ENCODE measurements around the gene TBL2. TPM values are rescaled to one million over a fixed set of nuclear protein-coding genes. Genes with fewer than 3 reads are reported as not detected.
"Not testable (repeated sequence)": the region's sequence is repeated elsewhere in the genome, so short reads cannot be mapped to it uniquely, and the experiment has no call there.

Gene TBL2
- total RNA-seq, 2 experiments from 2014 or later = 36.9 to 47.9 TPM

- DNase-seq (ENCODE audit: low spot score) = no peak
- H3K27ac ChIP-seq (ENCODE audit: low read depth, low read length, poor library complexity, severe bottlenecking) = no peak overlapping the region
- H3K79me2 ChIP-seq (ENCODE audit: insufficient read depth, low read depth, low read length) = no peaks in the 10 kb centered on the region
- no peak overlapping the region for H3K4me3 ChIP-seq (ENCODE audit: low read depth, low read length, poor library complexity, severe bottlenecking)
- H3K36me3 ChIP-seq (ENCODE audit: insufficient read depth, low read length) = no peaks in the 10 kb centered on the region
- no peak overlapping the region for H3K4me2 ChIP-seq (ENCODE audit: low read length)
- TF ChIP-seq EZH2phosphoT487 (IDR thresholded peaks at IDR 0.05; ENCODE audit: borderline replicate concordance, low read depth, low read length) = no peak
- no TSS peak for BruUV-seq (replicated peaks)
- intact Hi-C loops (cut with micrococcal nuclease; ENCODE audit: unreplicated experiment) = no loop called here
- no peak overlapping the region for H2AFZ ChIP-seq (ENCODE audit: low read length)
- no peaks in the 10 kb centered on the region for H3K4me1 ChIP-seq (ENCODE audit: insufficient read depth, low read length, poor library complexity, severe bottlenecking)
- ChIA-PET CTCF (ENCODE audit: unreplicated experiment) (no interaction called here), POLR2A (no interaction called here)
- no peaks in the 10 kb centered on the region for H4K20me1 ChIP-seq (ENCODE audit: insufficient read depth, low read length)
- no peaks in the 10 kb centered on the region for H3K9me2 ChIP-seq (ENCODE audit: insufficient read depth, low read length)
- H3K9me3 ChIP-seq (ENCODE audit: low read length) = no peaks in the 10 kb centered on the region
Observed at GRCh38 chr7:73622909-73623797, 44.8 kb upstream of the TBL2 start.

GRCh38 chr7:73622527-73622908 lies 44.1 kb upstream of the TBL2 start:
- no peak for DNase-seq (ENCODE audit: low spot score)
- no peaks in the 10 kb centered on the region for H3K9me2 ChIP-seq (ENCODE audit: insufficient read depth, low read length)
- no peaks in the 10 kb centered on the region for H3K79me2 ChIP-seq (ENCODE audit: insufficient read depth, low read depth, low read length)
- no peak overlapping the region for H3K4me2 ChIP-seq (ENCODE audit: low read length)
- no peak overlapping the region for H2AFZ ChIP-seq (ENCODE audit: low read length)
- no peaks in the 10 kb centered on the region for H3K9me3 ChIP-seq (ENCODE audit: low read length)
- H3K36me3 ChIP-seq (ENCODE audit: insufficient read depth, low read length) = no peaks in the 10 kb centered on the region
- ChIA-PET POLR2A (interaction anchor here (0.7 kb wide), 1 partner anchor 92 kb away, joined by 6 read pairs; no protein-coding TSS in a partner anchor), CTCF (ENCODE audit: unreplicated experiment) (no interaction called here)
- no peaks in the 10 kb centered on the region for H4K20me1 ChIP-seq (ENCODE audit: insufficient read depth, low read length)
- no peak for TF ChIP-seq EZH2phosphoT487 (IDR thresholded peaks at IDR 0.05; ENCODE audit: borderline replicate concordance, low read depth, low read length)
- no peak for TF ChIP-seq CTCF (conservative IDR thresholded peaks at IDR 0.05; ENCODE audit: low read length)
- intact Hi-C loops (cut with micrococcal nuclease; ENCODE audit: unreplicated experiment) = no loop called here
- H3K27ac ChIP-seq (ENCODE audit: low read depth, low read length, poor library complexity, severe bottlenecking) = no peak overlapping the region
- BruUV-seq (replicated peaks) = no TSS peak
- H3K4me1 ChIP-seq (ENCODE audit: insufficient read depth, low read length, poor library complexity, severe bottlenecking) = no peaks in the 10 kb centered on the region
- H3K4me3 ChIP-seq (ENCODE audit: low read depth, low read length, poor library complexity, severe bottlenecking) = no peak overlapping the region

- no peak overlapping the region for H3K4me2 ChIP-seq (ENCODE audit: low read length)
- H3K36me3 ChIP-seq (ENCODE audit: insufficient read depth, low read length) = no peaks in the 10 kb centered on the region
- no peaks in the 10 kb centered on the region for H3K4me1 ChIP-seq (ENCODE audit: insufficient read depth, low read length, poor library complexity, severe bottlenecking)
- no peaks in the 10 kb centered on the region for H3K9me3 ChIP-seq (ENCODE audit: low read length)
- ChIA-PET POLR2A (interaction anchor here (0.6 to 0.7 kb wide), 2 partner anchors 9 to 431 kb away, joined by 3 to 6 read pairs; no protein-coding TSS in a partner anchor), CTCF (ENCODE audit: unreplicated experiment) (interaction anchor here (0.6 kb wide), 1 partner anchor 19 kb away, joined by 8 read pairs; no protein-coding TSS in a partner anchor)
- no peak overlapping the region for H2AFZ ChIP-seq (ENCODE audit: low read length)
- no peak for DNase-seq (ENCODE audit: low spot score)
- intact Hi-C loops (cut with micrococcal nuclease; ENCODE audit: unreplicated experiment) = no loop called here
- BruUV-seq (replicated peaks) = no TSS peak
- TF ChIP-seq EZH2phosphoT487 (IDR thresholded peaks at IDR 0.05; ENCODE audit: borderline replicate concordance, low read depth, low read length) (no peak), CTCF (conservative IDR thresholded peaks at IDR 0.05; ENCODE audit: low read length) (no peak)
- H3K9me2 ChIP-seq (ENCODE audit: insufficient read depth, low read length) = no peaks in the 10 kb centered on the region
- no peaks in the 10 kb centered on the region for H4K20me1 ChIP-seq (ENCODE audit: insufficient read depth, low read length)
- H3K4me3 ChIP-seq (ENCODE audit: low read depth, low read length, poor library complexity, severe bottlenecking) = no peak overlapping the region
- no peaks in the 10 kb centered on the region for H3K79me2 ChIP-seq (ENCODE audit: insufficient read depth, low read depth, low read length)
- H3K27ac ChIP-seq (ENCODE audit: low read depth, low read length, poor library complexity, severe bottlenecking) = no peak overlapping the region
Observed at GRCh38 chr7:73621168-73622063, 43.0 kb upstream of the TBL2 start.

- intact Hi-C loops (cut with micrococcal nuclease; ENCODE audit: unreplicated experiment); H3K4me2 ChIP-seq (ENCODE audit: low read length); H3K36me3 ChIP-seq (ENCODE audit: insufficient read depth, low read length); H2AFZ ChIP-seq (ENCODE audit: low read length); H3K4me1 ChIP-seq (ENCODE audit: insufficient read depth, low read length, poor library complexity, severe bottlenecking); H3K27ac ChIP-seq (ENCODE audit: low read depth, low read length, poor library complexity, severe bottlenecking); H3K79me2 ChIP-seq (ENCODE audit: insufficient read depth, low read depth, low read length); DNase-seq (ENCODE audit: low spot score); H3K4me3 ChIP-seq (ENCODE audit: low read depth, low read length, poor library complexity, severe bottlenecking); H4K20me1 ChIP-seq (ENCODE audit: insufficient read depth, low read length); H3K9me3 ChIP-seq (ENCODE audit: low read length); H3K9me2 ChIP-seq (ENCODE audit: insufficient read depth, low read length); BruUV-seq (replicated peaks): not testable (repeated sequence)
- CTCF ChIA-PET (ENCODE audit: unreplicated experiment) = interaction anchor here (0.6 kb wide), 1 partner anchor 18 kb away, joined by 3 read pairs; no protein-coding TSS in a partner anchor
- POLR2A ChIA-PET = interaction anchor here (0.7 kb wide), 2 partner anchors 20 to 109 kb away, joined by 3 read pairs; no protein-coding TSS in a partner anchor
Observed at GRCh38 chr7:73619394-73619793, 41.0 kb upstream of the TBL2 start.

Measured in OCI-LY7 (cell line).